NCI-H2196 (cell line): ENCODE results near the gene SDCCAG8.

ENCODE experiments used
- DNase-seq: peaks from one replicate; lab custom pipeline; 2025; ENCODE audit not compliant: unreplicated experiment; lab: John Stamatoyannopoulos, UW

The SDCCAG8 gene

DNA sequence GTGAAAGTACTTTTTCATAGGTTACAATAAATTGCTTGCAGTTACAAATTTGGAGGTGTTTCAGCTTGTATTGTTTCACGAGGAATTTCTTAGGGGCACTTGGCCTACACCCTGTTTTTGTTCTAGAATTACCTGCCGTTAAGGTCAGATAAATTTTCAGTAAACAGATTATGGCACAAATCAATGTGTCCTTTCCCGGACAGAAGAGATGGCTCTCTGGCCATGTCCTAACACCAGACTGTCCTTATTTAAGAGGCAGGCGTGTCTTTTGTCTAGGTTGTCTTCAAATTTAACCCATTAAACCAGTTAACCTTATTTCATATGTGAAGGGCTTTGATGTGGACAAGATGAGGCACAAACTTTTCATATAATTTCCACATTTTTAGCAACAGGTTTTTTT is 243.4 kb downstream of the SDCCAG8 start:
- no peak for DNase-seq

DNA sequence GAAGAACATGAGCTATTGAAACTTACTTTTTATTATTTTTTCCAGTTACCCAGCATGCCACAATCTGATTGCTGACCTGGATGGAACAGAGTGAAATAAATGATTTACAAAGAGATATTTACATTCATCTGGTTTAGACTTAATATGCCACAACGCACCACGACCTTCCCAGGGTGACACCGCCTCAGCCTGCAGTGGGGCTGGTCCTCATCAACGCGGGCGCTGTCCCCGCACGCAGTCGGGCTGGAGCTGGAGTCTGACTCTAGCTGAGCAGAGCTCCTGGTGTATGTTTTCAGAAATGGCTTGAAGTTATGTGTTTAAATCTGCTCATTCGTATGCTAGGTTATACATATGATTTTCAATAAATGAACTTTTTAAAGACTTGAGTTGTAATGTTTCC is 243.9 kb downstream of the SDCCAG8 start:
- no peak for DNase-seq

DNA sequence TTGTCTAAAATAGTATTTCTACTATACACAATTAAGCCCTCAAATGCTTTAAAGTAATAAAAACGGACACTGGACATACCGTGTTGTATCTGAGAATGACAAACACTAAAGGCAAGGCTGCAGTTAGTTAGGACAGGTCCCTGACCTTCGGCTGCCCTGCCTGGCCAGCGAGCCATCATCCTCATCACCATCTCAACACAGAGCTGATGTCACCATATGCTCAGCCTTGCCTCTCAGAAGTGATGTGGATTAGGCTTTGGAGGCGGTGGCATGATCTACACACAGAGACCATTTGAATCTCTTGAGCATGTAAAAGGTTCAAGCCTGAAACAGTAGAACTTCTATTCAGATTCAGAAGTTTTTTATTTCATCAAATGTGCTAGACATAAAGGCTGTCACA is 244.7 kb downstream of the SDCCAG8 start:
- no peak for DNase-seq

DNA sequence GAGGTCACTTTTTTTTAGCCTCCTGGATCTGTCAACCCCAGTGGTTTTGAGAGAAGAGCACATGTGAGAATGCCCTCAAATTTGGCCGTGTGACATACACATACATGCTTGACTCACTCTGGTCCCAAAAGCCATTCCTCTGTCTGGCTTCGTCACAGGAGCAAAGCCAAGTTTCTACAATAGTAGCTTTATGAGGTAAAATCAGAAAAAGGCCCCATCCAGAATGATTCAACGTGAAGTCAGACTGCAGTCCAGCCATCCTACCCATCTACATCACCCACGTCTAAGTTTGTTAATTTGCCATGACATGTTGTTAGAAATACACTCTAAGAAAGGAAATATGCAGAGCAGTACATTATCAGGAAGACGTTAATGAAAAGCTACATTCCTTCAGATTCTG is 245.2 kb downstream of the SDCCAG8 start:
- no peak for DNase-seq

DNA sequence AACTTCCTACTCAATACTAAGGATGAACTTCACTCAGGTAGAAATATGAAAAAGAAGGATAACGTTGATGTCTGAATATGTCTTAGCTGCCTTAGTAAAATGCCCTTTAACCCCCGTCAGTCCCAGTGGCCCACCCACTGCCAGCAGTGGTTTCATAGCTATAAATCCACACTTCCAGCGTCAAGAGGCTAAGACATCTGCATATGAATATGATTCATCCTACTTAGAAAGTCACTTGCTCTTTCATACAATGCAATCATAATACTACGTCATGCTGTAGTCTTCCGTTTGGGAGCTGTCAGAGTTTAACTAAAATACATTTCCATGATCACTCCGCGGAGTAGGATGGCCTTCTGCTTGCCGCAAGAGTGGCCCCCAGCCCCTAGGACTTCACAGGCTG is 247.3 kb downstream of the SDCCAG8 start:
- DNase-seq, result no peak

DNA sequence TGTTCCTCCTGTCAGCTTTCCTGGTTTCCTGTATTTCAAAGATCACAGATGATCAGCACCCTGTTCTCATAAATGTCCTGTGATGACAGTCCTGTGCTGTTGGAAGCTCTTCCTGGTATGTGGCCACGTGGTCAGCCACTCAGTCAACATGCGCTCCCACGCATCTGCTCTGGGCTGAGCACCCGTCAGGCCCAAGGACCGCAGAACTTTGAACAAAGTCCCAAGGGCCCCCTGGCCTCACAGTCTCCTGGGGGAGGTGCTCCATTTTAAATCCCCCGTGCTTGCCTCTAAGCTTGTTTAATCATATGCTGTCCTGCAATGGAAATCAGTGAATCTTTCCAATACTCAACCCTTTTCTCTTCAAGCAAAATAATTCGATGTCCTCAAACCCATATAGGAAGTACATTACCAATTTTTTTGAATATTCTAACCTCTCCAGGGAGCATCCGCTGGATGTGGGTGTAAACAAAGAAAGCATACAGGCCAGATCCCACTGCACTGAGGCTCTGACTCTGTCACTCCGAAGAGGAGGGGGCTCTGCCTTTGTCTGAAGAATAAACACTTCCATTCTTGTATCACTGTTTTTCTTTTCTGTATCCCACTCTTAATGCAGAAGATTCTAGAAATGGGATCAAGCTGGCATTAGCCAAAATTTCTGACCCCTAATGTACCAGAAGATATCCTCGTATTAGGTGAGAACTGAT is 250.3 kb downstream of the SDCCAG8 start:
- no peak for DNase-seq

DNA sequence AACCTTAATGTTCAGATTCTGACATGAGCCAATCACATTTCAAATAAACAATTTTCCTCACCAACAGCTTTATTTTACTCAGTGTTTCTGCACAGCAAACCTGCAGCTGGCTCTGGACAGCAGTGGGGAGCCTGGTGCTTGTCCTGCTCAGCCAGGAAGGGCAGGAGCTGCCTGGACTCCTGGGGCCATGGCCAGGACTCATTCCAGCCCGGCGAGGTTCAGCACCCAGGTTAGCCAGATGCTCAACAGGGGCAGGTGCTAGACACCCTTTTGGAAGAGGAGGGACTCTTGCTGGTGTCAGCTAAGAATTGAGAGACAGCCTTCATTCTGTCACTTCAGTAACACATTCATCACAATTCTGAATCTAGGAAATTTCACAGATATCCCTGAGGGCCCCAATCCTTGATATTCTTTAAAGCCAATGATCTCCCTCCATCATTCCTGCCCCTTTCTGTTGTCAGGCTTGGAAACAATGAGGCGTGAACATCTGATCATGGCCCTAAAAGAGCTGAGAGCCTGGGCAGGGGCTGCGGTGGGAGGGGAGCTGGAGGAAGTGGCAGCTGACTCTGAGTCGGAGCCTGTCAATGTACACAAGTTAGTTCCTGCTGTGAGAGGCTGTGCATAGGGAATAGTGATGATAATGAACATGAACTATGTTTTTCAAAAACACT is 251.3 kb downstream of the SDCCAG8 start:
- no peak for DNase-seq

DNA sequence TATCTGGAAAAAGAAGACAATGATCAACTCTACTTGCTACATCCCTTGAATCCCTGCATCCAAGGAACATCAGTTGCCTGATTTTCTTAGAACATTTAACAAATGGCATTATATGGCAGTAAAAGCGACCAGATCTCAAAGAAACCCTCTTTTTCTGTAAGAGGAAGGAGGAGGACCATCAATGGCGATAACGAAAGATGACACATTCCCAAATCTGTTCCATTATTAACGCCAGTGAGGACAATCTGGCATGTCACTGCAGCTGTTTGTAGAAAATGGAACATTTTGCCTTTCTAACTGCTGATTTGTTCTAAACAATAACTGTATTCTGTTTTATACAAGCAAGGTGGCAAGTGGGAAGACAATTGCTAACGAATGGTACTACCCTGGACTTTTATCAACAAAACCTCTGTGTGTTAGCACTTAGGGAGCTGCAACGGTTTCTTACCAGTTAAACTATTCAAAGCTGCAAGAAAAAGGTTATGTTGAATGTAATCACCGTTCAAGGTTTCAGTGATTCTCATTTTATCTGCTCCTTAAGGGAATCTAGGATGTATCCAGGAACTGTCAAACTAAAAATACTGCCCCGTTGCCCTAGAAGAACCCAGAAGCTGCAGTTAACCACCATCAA is 251.9 kb downstream of the SDCCAG8 start:
- no peak for DNase-seq

DNA sequence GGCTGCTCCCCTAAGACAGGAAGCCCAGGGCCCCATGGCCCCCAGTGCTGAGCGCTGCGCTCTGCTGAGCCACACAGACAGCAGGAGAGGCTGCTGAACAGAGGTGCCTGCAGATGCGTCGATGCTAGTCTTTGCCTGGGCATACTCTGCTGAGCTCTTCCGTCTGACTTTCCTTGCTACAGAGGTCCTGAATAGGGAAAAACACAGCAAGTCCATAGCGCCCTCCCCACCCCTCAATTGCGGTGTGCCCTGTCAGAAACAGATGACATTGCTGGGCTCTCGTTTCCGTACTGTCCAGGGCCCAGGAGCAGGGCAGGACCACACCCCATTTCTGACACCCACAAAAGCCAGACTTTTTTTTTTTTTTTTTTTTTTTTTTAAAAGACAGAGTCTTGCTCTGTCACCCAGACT is 252.5 kb downstream of the SDCCAG8 start:
- DNase-seq, result no peak

DNA sequence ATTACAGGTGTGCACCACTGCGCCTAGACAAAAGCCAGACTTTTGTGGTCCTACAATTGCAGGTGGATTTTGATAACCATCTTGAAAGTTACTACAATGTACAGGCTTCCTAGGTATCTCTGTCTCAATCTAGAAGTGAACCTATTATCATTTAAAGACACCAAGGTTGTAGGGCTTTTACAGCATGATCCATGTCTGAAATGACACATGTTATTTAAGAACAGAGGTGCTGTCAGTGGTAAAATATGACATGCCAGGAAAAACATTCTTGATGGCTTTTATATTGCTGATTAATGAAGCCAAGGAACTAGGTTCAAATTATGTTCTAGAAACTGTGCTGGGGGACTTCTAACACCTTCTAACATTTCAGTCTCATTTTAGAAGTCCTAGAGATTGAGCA is 253.1 kb downstream of the SDCCAG8 start:
- no peak for DNase-seq

DNA sequence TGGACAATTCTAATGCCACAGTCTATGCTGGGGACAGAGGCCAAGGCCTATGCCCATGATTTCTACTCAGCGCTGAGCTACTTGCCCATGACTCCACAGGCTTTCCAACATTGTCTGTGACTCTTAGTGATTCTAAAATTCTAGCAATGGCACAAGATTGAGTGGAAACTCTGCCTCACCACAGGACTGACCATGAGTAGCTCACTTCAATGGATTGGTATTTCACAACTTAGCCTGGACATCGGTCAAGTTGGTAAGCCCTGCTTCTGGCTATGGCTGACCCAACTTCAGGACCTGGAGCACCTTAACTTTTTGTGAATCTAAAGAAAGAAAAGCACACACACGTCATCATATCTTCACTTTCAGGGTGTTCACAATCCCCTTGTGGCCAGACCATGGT is 255.1 kb downstream of the SDCCAG8 start:
- no peak for DNase-seq

DNA sequence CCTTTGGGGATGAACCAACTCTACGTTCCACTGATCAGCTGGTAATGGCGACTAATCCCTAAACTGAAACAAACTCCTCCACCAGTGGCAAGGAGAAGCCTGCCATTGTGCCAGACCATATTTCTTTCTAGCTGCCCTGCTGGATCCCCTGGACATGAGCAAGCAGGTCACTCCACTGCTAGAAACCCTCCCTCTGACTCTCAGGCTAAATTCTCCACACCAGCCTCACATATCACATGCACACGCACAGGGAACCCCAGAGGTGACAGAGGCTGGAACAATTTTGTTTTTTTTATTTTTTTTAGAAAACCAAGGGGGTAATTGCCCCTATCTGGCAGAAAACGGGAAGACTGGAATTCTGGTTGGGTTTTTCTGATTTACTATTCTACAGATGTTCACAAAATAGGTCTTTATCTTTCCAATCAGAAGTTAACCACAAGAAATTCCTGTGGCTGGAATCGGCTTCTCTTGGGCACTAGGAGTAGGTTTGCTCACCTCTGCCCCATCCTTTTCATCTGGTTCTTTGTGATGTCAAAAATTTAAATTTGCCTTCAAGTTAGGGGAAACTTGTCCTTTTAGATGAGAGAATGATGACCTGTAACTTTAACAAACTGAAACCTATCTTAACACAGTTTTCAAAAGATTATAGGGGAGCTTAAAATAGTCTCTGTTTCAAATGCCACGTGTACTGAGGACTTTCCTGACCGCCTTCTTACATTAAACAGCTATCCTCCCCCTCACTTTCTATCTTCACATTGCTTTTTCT is 258.1 kb downstream of the SDCCAG8 start:
- no peak for DNase-seq

DNA sequence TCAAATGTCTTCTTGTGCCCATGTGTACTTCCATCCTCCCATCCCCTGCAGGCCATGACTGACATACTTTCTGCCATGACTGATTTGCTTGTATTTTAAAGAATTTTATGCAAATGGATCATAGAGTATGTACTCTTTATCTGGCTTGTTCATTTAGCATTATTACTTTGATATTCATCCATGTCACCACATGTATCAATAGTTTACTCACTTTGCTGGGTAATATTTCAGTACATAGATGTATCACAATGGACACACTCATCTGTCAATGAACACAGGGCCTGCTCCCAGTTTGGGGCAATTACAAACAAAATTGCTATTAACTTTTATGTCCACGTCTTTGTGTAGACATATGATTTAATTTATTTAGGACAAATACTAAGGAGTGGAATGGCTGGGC is 259.1 kb downstream of the SDCCAG8 start:
- DNase-seq, result no peak

DNA sequence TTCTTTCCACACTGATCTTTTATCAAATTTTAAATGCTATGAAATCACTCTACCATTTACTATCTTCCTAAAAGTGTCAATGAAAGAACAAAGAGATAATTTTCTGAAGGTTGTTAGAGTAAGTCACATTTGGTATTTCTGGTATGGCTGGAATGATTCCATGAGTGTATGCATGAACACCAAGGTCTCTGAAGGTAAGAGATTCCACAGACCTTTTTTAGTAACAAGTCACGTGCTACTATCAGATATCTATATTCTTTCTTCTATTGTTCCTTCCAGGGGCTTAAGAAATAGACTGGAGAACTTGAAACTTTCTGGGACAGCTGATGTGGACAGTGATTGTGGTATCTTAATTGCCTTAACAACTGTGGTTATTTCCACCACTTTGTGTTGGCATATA is 265.0 kb downstream of the SDCCAG8 start:
- DNase-seq, result no peak

DNA sequence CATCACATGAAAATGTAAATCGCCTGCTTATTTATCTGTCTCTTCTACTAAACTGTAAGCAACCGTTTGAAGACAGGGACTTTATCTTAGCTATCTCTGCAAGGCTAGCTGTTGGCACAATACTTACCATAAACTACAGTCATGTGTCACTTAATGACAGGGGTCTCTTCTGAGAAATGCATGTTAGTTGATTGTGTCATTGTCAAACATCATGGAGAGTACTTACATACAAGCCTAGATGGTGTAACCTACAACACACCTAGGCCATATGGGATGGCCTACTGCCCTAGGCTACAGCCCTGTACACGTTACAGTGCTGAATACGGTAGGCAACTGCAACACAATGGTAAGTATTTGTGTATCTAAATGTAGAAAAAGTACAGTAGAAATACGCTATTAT is 267.9 kb downstream of the SDCCAG8 start:
- no peak for DNase-seq

DNA sequence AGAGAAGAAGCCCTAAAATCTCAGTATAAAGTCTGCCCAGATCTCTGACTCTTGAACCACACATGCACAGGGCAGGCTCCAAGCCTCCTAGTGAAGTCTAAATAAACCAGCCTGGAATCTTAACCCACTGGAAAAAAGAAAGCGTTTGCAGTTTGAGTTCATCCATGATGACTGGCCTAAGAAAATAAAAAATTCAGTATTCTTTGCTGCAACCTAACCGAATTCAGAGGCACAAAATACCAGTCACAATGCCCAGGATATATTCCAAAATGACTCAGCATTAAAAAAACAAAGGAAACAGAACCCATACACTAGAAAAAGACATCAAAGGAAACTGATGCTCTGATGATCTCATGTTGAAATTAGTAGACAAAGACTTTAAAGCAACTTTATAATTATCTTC is 269.2 kb downstream of the SDCCAG8 start:
- no peak for DNase-seq

DNA sequence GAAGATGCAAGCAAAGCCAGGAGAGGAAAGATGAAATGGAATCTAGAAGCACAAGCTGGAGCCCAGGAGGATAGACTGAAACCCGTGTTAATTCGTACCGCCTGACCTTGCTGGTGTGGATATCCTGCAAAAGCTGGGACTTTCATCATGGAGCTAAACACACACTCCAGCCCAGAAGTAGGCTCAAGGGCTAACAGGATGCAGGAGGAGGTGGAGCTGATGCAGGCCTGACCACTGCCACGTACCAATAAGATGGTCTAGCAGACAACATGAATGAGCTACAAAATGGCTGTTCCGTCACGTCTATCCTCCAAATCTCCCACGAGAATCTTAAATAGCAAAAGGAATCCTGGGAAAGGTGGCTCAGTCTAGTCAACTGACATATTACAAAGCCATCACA is 270.3 kb downstream of the SDCCAG8 start:
- DNase-seq, result no peak

DNA sequence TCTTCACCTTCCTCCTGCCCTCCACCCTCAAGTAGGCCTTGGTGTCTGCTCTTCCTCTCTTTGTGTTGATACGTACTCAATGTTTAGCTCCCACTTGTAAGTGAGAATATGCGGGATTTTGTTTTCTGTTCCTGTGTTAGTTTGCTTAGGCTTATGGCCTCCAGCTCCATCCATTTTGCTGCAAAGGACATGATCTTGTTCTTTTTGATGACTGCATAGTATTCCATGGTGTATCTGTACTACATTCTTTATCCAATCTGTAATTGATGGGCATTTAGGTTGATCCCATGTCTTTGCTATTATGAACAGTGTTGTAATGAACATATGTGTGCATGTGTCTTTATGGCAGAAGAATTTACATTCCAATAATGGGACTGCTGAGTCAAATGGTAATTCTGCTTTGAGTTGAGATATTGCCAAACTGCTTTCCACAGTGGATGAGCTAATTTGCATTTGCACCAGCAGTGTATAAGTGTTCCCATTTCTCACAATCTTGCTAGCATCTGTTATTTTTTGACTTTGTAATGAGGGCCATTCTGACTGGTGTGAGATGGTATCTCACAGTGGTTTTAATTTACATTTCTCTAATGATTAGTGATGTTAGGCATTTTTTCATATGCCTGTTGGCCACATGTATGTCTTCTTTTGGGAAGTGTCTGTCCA is 272.7 kb downstream of the SDCCAG8 start:
- no peak for DNase-seq

DNA sequence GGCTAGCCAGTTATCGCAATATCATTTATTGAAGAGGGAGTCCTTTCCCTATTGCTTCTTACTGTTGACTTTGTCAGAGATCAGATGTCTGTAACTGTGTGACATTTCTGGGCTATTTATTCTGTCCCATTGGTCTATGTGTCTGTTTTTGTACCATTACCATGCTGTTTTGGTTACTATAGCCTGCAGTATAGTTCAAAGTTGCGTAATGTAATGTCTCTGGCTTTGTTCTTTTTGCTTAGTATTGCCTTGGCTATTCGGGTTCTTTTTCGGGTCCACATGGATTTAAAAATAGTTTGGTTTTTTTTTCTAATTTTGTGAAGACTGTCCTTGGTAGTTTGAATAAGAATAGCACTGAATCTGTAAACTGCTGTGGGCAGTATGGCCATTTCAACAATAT is 273.7 kb downstream of the SDCCAG8 start:
- DNase-seq, result no peak

DNA sequence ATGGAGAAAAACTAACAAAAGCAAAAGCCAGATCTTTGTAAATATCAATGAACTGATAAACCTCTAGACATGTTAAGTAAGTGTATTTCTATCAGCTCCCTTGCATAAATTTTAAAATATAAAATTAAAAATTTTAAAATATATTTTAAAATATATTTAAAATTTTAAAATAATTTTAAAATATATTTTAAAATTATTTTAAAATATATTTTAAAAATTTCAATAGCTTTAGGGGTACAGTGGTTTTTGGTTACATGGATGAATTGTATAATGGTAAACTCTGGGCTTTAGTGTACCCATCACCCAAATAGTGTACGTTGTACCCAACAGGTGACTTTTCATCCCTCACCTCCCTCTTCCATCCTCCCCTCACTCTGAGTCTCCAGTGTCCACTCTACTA is 279.2 kb downstream of the SDCCAG8 start:
- no peak for DNase-seq

DNA sequence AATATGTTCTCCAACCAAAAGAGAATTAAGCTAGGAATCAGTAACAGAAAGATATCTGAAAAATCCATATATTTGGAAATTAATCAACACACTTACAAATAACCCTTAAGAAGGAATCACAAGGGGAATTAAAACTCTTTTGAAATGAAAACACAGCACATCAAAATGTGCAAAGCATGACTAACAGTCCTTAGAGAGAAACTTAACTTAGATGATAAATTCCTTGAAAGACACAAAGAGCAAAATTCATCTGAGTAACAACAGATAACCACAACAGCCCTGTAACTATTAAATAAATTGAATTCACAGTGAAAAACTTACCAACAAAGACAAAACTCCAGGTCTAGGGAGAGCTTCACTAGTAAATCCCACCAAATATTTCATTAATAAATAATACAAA is 283.8 kb downstream of the SDCCAG8 start:
- DNase-seq, result no peak
